Measurements from ENCODE around the gene SSTR3.

The SSTR3 gene

GRCh38 chr22:37231406-37232139, 19.3 kb upstream of the SSTR3 start:
- Histone ChIP-seq H3K27me3 (ENCODE audit: control insufficient read depth, low read length) (no peaks in the 10 kb centered on the region), H3K9me3 (ENCODE audit: control insufficient read depth, insufficient read depth, low read length) (no peaks in the 10 kb centered on the region), H3K27ac (ENCODE audit: low read depth, low read length) (peak overlapping the region; percentile 91), H3K4me3 (ENCODE audit: low read length) (peak overlapping the region; percentile 64), H3K36me3 (ENCODE audit: control insufficient read depth, low read length) (peaks cover 82% of the 10 kb centered on the region), H3K4me2 (ENCODE audit: low read length) (peak overlapping the region; percentile 73), H3K9me2 (replicated peaks; ENCODE audit: control insufficient read depth, low read length) (no peaks in the 10 kb centered on the region), H3K79me2 (ENCODE audit: control insufficient read depth, low read length) (peaks cover 52% of the 10 kb centered on the region), H3K4me1 (ENCODE audit: control insufficient read depth, low read length) (peaks cover 79% of the 10 kb centered on the region), H4K20me1 (ENCODE audit: control insufficient read depth, insufficient read depth, low read depth, low read length) (no peaks in the 10 kb centered on the region), H3F3A (ENCODE audit: control insufficient read depth, insufficient read depth) (peaks cover 12% of the 10 kb centered on the region)
- TF ChIP-seq, protein P1, sequence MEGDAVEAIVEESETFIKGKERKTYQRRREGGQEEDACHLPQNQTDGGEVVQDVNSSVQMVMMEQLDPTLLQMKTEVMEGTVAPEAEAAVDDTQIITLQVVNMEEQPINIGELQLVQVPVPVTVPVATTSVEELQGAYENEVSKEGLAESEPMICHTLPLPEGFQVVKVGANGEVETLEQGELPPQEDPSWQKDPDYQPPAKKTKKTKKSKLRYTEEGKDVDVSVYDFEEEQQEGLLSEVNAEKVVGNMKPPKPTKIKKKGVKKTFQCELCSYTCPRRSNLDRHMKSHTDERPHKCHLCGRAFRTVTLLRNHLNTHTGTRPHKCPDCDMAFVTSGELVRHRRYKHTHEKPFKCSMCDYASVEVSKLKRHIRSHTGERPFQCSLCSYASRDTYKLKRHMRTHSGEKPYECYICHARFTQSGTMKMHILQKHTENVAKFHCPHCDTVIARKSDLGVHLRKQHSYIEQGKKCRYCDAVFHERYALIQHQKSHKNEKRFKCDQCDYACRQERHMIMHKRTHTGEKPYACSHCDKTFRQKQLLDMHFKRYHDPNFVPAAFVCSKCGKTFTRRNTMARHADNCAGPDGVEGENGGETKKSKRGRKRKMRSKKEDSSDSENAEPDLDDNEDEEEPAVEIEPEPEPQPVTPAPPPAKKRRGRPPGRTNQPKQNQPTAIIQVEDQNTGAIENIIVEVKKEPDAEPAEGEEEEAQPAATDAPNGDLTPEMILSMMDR (IDR thresholded peaks at IDR 0.05; ENCODE audit: low read depth, low read length, poor library complexity, severe bottlenecking), result no peak
- no peak for TF ChIP-seq EZH2phosphoT487 (IDR thresholded peaks at IDR 0.05; ENCODE audit: borderline replicate concordance, low read length)

DNA sequence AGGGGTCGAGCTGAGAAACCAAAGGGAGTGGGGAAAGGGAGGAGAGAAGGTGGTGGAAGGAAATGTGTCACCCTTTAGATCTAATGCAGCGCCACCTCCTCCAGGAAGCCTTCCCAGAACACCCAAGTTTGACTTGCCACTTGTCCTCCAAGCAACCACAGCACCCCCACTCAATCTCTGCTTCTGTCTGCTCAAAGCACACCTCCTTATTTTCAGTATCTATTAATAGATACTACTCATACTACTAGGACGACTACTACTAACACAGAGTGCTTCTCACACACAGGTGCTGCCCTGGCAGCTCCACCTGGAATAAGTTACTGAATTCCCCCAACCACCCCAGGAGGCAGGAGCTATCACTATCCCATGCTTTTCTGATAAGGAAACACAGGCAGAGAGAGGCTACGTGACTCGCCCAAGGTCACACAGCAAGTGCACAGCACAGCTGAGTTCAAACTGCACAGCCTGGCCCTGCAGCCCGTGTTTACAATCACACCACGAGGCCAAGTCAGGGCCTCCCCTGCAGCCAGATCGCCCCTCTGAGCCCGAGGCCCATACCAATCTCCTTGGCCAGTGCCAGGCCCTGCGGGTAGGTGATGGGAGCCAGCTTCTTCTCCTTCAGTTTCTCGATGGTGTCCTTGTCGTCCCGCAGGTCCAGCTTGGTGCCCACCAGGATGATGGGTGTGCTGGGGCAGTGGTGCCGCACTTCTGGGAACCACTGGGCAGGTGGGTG, 18.6 kb upstream of the SSTR3 start:
- Histone ChIP-seq H3K9me2 (replicated peaks; ENCODE audit: control insufficient read depth, low read length) (no peaks in the 10 kb centered on the region), H3F3A (ENCODE audit: control insufficient read depth, insufficient read depth) (peaks cover 12% of the 10 kb centered on the region), H3K27ac (ENCODE audit: low read depth, low read length) (peak overlapping the region; percentile 91), H3K79me2 (ENCODE audit: control insufficient read depth, low read length) (peaks cover 44% of the 10 kb centered on the region), H3K4me2 (ENCODE audit: low read length) (peak overlapping the region; percentile 73), H4K20me1 (ENCODE audit: control insufficient read depth, insufficient read depth, low read depth, low read length) (no peaks in the 10 kb centered on the region), H3K27me3 (ENCODE audit: control insufficient read depth, low read length) (no peaks in the 10 kb centered on the region), H3K4me3 (ENCODE audit: low read length) (peak overlapping the region; percentile 64), H3K4me1 (ENCODE audit: control insufficient read depth, low read length) (peaks cover 71% of the 10 kb centered on the region), H3K36me3 (ENCODE audit: control insufficient read depth, low read length) (peaks cover 82% of the 10 kb centered on the region), H3K9me3 (ENCODE audit: control insufficient read depth, insufficient read depth, low read length) (no peaks in the 10 kb centered on the region)
- TF ChIP-seq, protein P1 (IDR thresholded peaks at IDR 0.05; ENCODE audit: low read depth, low read length, poor library complexity, severe bottlenecking), result no peak
- no peak for TF ChIP-seq EZH2phosphoT487 (IDR thresholded peaks at IDR 0.05; ENCODE audit: borderline replicate concordance, low read length)

- peak overlapping the region; percentile 64 for H3K4me3 ChIP-seq (ENCODE audit: low read length)
- peaks cover 36% of the 10 kb centered on the region for H3K79me2 ChIP-seq (ENCODE audit: control insufficient read depth, low read length)
- peak overlapping the region; percentile 91 for H3K27ac ChIP-seq (ENCODE audit: low read depth, low read length)
- peaks cover 82% of the 10 kb centered on the region for H3K36me3 ChIP-seq (ENCODE audit: control insufficient read depth, low read length)
- H3F3A ChIP-seq (ENCODE audit: control insufficient read depth, insufficient read depth), result peaks cover 12% of the 10 kb centered on the region
- no peaks in the 10 kb centered on the region for H3K9me2 ChIP-seq (replicated peaks; ENCODE audit: control insufficient read depth, low read length)
- peaks cover 63% of the 10 kb centered on the region for H3K4me1 ChIP-seq (ENCODE audit: control insufficient read depth, low read length)
- no peaks in the 10 kb centered on the region for H4K20me1 ChIP-seq (ENCODE audit: control insufficient read depth, insufficient read depth, low read depth, low read length)
- H3K4me2 ChIP-seq (ENCODE audit: low read length), result peak overlapping the region; percentile 73
- H3K9me3 ChIP-seq (ENCODE audit: control insufficient read depth, insufficient read depth, low read length), result no peaks in the 10 kb centered on the region
- no peaks in the 10 kb centered on the region for H3K27me3 ChIP-seq (ENCODE audit: control insufficient read depth, low read length)
- TF ChIP-seq, protein P1 (IDR thresholded peaks at IDR 0.05; ENCODE audit: low read depth, low read length, poor library complexity, severe bottlenecking), result no peak
- no peak for TF ChIP-seq EZH2phosphoT487 (IDR thresholded peaks at IDR 0.05; ENCODE audit: borderline replicate concordance, low read length)
These were observed 17.8 kb upstream of the SSTR3 start for GRCh38 chr22:37229805-37230672.

Data from DOHH2 (cell line).